Panc1 (cell line): Measurements from ENCODE around the gene ZSCAN18.

Experiments
- CTCF ChIP-seq: fragments of 450-650 bp; IDR thresholded peaks from 2 replicates; pipeline ENCODE4 v1.5.1; 2017; ENCODE audit warnings: mild to moderate bottlenecking
- POLR2AphosphoS5 ChIP-seq: IDR thresholded peaks from 2 replicates; pipeline ENCODE4 v1.6.1; 2012; ENCODE audit warnings: mild to moderate bottlenecking, low read depth, low read length, moderate library complexity
- REST ChIP-seq, 2 experiments: IDR thresholded peaks; 2 replicates each; pipeline ENCODE4 v1.6.1; 2011 to 2012; ENCODE audit warnings: low read depth in 2 of 2, control low read depth in 1 of 2, low read length in 1 of 2, mild to moderate bottlenecking in 1 of 2, moderate library complexity in 1 of 2; ENCODE audit not compliant: insufficient read depth in 1 of 2
- SIN3A ChIP-seq: IDR thresholded peaks from 2 replicates; pipeline ENCODE4 v1.6.1; 2012; ENCODE audit warnings: low read depth, mild to moderate bottlenecking, low read length, moderate library complexity, borderline replicate concordance; ENCODE audit not compliant: insufficient read depth

DNA sequence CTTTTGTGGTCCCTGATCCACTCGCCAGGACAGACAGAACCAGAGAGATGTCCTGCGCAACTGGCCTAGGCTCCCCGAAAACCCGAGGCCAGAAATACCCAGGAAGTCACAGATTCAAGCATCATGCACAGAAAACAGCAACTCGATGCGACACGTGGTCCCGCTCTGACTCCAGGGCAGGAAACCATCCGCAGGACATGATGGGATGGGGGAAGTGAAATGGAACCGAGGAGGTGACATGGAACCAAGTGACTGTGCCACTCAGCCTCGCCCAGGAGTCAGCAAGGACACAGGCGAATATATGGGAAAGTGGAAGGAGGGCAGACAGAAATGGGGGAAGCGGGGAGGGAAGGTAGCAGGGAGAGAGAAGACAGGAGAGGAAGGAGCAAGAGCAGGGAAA is 1.1 kb downstream of the ZSCAN18 start:
- TF ChIP-seq CTCF (no peak), POLR2AphosphoS5 (no peak), SIN3A (no peak), REST (IDR thresholded peaks at IDR 0.05; ENCODE audit: insufficient read depth in 1 of 2, low read depth in 2 of 2, low read length in 1 of 2) (no peak)
